Measurements from ENCODE around the gene TLL2.

DNA sequence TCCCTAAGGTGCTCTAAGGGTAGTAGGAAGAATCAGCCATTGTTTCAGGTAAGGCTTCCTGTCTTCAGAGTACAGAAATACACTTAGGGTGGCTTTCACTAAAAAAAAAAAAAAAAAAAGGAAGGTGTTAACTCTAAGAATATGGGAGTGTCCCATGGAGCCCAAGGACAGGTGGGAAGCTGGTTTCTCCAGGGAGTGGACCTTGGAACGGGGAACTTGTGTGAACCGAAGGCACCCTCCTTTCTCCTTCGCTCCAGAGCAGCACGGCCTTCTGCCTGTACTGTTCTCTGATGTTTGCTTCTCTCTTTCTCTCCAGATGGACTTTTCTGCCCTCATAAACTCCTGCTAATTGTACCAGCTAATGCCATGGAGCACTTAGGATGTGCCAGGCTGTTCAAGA is 161.1 kb downstream of the TLL2 start:
- TF ChIP-seq CTCF (IDR thresholded peaks at IDR 0.05; ENCODE audit: borderline replicate concordance, extremely low read depth, low read length, poor library complexity, severe bottlenecking), result no peak
- TF ChIP-seq EZH2 (IDR thresholded peaks at IDR 0.05; ENCODE audit: borderline replicate concordance, low read depth, low read length, severe bottlenecking), result no peak
